ENCODE measurements around the gene MDFI. TPM values are rescaled to one million over a fixed set of nuclear protein-coding genes. Genes with fewer than 3 reads are reported as not detected.

Gene MDFI
- total and polyA plus RNA-seq, 8 donors, result 25.9 to 139 (median 108) TPM

GRCh38 chr6:41678511-41679084 lies 40.3 kb downstream of the MDFI start:
- no peak for ATAC-seq
- H3K4me3 ChIP-seq, result no peak overlapping the region
- H3K4me1 ChIP-seq, result peaks cover 11 to 18% of the 10 kb centered on the region in 2 donors
- peak in 1 of 4 donors; percentile 23 for DNase-seq
- H3K9me3 ChIP-seq, result no peaks in the 10 kb centered on the region
- intact Hi-C loops (cut with DNase I), result no loop called here
- TF ChIP-seq CTCF (IDR thresholded peaks at IDR 0.05), result no peak
- H3K27me3 ChIP-seq, result peaks cover 0 to 3% of the 10 kb centered on the region in 2 donors
- no peak overlapping the region for H3K27ac ChIP-seq
- no peaks in the 10 kb centered on the region for H3K36me3 ChIP-seq

- TF ChIP-seq CTCF (IDR thresholded peaks at IDR 0.05), result no peak
- Histone ChIP-seq H3K9me3 (no peaks in the 10 kb centered on the region), H3K4me1 (peaks cover 11 to 25% of the 10 kb centered on the region in 2 donors), H3K36me3 (peaks cover 0 to 9% of the 10 kb centered on the region in 2 donors), H3K27ac (no peak overlapping the region), H3K4me3 (no peak overlapping the region), H3K27me3 (peaks cover 0 to 3% of the 10 kb centered on the region in 2 donors)
- ATAC-seq (no peak), DNase-seq (peak in 1 of 4 donors; percentile 23)
- intact Hi-C loops (cut with DNase I), result loop anchor here (5.0 kb wide), 2 partner anchors 77 to 312 kb away; no protein-coding TSS in a partner anchor
Observed at GRCh38 chr6:41679696-41680095, 41.4 kb downstream of the MDFI start.

GRCh38 chr6:41680182-41680965 lies 42.1 kb downstream of the MDFI start:
- no peaks in the 10 kb centered on the region for H3K9me3 ChIP-seq
- intact Hi-C loops (cut with DNase I), result loop anchor here (5.0 kb wide), 2 partner anchors 78 to 313 kb away; no protein-coding TSS in a partner anchor
- TF ChIP-seq CTCF (IDR thresholded peaks at IDR 0.05), result no peak
- peaks cover 11 to 25% of the 10 kb centered on the region in 2 donors for H3K4me1 ChIP-seq
- H3K4me3 ChIP-seq, result no peak overlapping the region
- H3K27ac ChIP-seq, result no peak overlapping the region
- H3K27me3 ChIP-seq, result peaks cover 0 to 3% of the 10 kb centered on the region in 2 donors
- H3K36me3 ChIP-seq, result peaks cover 0 to 16% of the 10 kb centered on the region in 2 donors
- ATAC-seq, result no peak
- peak in 1 of 4 donors; percentile 30 for DNase-seq

- Histone ChIP-seq H3K27ac (no peak overlapping the region), H3K4me3 (no peak overlapping the region), H3K36me3 (peaks cover 0 to 33% of the 10 kb centered on the region in 2 donors), H3K9me3 (no peaks in the 10 kb centered on the region), H3K4me1 (peaks cover 11 to 25% of the 10 kb centered on the region in 2 donors), H3K27me3 (peaks cover 0 to 3% of the 10 kb centered on the region in 2 donors)
- DNase-seq, result peak; percentile 83 to 93 (median 89)
- peak; percentile 80 to 81 for TF ChIP-seq CTCF (IDR thresholded peaks at IDR 0.05)
- intact Hi-C loops (cut with DNase I), result loop anchor here (2.0 to 5.0 kb wide), 3 partner anchors 79 to 315 kb away; no protein-coding TSS in a partner anchor
- ATAC-seq, result peak; percentile 95
Observed at GRCh38 chr6:41682056-41682477, 43.8 kb downstream of the MDFI start.

Data from left lung (tissue), 10 donors.